Nephron progenitor cell (in vitro differentiated cells): ENCODE measurements around the gene IL20.
A peak's percentile ranks its signal among the peaks of the same experiment; 100 is the strongest.
"Not testable (repeated sequence)": the region's sequence is repeated elsewhere in the genome, so short reads cannot be mapped to it uniquely, and the experiment has no call there.

Source experiments
- DNase-seq: peaks from one replicate; pipeline ENCODE4 v3.0.0; 2021
- H3K27ac Mint-ChIP-seq: 2 replicates; pipeline ENCODE4 v1.8.0; 2021; ENCODE audit warnings: mild to moderate bottlenecking, moderate library complexity, mixed read lengths
- H3K27me3 Mint-ChIP-seq: 2 replicates; pipeline ENCODE4 v1.8.0; 2021; ENCODE audit warnings: mild to moderate bottlenecking, low read depth, mixed read lengths; ENCODE audit not compliant: poor library complexity
- H3K36me3 Mint-ChIP-seq: 2 replicates; pipeline ENCODE4 v1.8.0; 2021; ENCODE audit warnings: low read depth, mixed read lengths
- H3K4me1 Mint-ChIP-seq: 2 replicates; pipeline ENCODE4 v1.8.0; 2021; ENCODE audit warnings: mixed read lengths
- H3K4me3 Mint-ChIP-seq: 2 replicates; pipeline ENCODE4 v1.8.0; 2021; ENCODE audit warnings: mild to moderate bottlenecking, moderate library complexity, mixed read lengths
- H3K9me3 Mint-ChIP-seq: 2 replicates; pipeline ENCODE4 v1.8.0; 2021; ENCODE audit warnings: mild to moderate bottlenecking, moderate library complexity, mixed read lengths
- TF ChIP-seq, protein P1 (sequence below): fragments of 200-600 bp; sonication (generic); IDR thresholded peaks from 2 replicates; pipeline ENCODE4 v1.5.0; 2021; ENCODE audit warnings: antibody characterized with exemption

IL20 gene

DNA sequence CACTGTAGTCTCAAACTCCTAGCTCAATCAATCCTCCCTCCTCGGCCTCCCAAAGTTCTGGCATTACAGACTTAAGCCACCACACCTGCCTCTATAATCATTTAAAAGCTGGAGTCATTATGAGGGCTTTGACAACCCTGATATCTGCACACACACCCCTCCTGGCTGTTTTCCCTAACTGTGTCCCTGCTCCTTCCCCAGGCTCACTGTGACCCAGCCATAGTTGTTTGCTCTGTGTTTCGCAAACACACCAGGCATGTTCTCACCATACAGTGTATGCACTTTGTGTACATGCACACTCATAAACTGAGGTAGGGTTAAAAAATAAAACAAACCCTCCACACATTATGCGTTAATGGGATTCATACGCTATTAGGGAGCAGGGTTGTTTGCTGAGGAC lies 21.8 kb upstream of the IL20 start:
- Mint-ChIP-seq H3K36me3 (no peaks in the 10 kb centered on the region), H3K9me3 (peaks cover 6% of the 10 kb centered on the region), H3K4me3 (no peak overlapping the region), H3K27me3 (peaks cover 2% of the 10 kb centered on the region), H3K4me1 (no peaks in the 10 kb centered on the region), H3K27ac (no peak overlapping the region)
- no peak for DNase-seq
- TF ChIP-seq, protein P1, sequence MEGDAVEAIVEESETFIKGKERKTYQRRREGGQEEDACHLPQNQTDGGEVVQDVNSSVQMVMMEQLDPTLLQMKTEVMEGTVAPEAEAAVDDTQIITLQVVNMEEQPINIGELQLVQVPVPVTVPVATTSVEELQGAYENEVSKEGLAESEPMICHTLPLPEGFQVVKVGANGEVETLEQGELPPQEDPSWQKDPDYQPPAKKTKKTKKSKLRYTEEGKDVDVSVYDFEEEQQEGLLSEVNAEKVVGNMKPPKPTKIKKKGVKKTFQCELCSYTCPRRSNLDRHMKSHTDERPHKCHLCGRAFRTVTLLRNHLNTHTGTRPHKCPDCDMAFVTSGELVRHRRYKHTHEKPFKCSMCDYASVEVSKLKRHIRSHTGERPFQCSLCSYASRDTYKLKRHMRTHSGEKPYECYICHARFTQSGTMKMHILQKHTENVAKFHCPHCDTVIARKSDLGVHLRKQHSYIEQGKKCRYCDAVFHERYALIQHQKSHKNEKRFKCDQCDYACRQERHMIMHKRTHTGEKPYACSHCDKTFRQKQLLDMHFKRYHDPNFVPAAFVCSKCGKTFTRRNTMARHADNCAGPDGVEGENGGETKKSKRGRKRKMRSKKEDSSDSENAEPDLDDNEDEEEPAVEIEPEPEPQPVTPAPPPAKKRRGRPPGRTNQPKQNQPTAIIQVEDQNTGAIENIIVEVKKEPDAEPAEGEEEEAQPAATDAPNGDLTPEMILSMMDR = no peak

DNA sequence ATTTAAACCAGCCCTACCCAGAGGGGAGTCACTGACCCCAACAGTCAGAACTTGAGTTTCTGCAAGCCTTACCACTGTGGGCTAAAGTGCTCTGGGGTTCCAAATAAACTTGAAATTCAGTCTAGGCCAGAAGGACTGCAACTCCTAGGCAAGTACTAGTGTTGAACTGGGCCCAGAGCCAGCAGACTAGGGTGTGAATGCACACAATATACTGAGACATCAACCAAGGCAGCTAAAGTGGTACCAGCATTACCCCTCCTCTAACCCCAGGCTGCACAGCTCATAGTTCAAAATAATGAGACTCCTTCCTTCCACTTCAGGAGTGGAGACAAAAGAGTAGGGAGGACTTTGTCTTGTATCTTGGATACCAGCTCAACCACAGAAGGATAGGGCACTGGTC lies 18.9 kb upstream of the IL20 start:
- Mint-ChIP-seq H3K27me3 (peaks cover 13% of the 10 kb centered on the region), H3K4me1 (no peaks in the 10 kb centered on the region), H3K9me3 (peaks cover 33% of the 10 kb centered on the region), H3K4me3 (no peak overlapping the region), H3K27ac (no peak overlapping the region), H3K36me3 (no peaks in the 10 kb centered on the region)
- no peak for DNase-seq
- TF ChIP-seq, protein P1 = no peak

DNA sequence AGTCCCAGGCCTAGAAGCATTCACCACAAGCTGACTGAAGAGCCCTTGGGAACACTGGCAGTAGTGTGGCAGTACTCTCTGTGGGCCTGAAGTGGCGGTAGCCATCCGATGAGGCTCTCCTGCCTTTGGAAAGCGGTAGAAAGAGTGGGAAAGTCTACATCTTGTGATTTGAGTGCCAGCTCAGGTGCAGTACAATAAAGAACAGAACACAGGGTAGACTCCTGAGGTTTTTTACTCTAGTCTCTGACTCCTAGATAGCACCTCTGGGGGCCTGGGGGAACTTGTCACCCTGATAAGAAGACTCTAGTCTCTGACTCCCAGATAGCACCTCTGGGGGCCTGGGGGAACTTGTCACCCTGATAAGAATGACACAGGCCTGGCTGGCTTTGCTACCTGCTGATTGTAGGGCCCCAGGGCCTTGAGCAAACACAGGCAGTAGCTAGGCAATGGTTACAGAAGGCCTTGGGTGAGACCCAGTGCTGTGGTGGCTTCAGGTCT lies 18.0 kb upstream of the IL20 start:
- Mint-ChIP-seq H3K27ac (peak overlapping the region; percentile 9), H3K9me3 (peaks cover 42% of the 10 kb centered on the region), H3K27me3 (peaks cover 13% of the 10 kb centered on the region), H3K4me3 (no peak overlapping the region), H3K36me3 (no peaks in the 10 kb centered on the region), H3K4me1 (no peaks in the 10 kb centered on the region)
- DNase-seq = no peak
- TF ChIP-seq, protein P1 = no peak

DNA sequence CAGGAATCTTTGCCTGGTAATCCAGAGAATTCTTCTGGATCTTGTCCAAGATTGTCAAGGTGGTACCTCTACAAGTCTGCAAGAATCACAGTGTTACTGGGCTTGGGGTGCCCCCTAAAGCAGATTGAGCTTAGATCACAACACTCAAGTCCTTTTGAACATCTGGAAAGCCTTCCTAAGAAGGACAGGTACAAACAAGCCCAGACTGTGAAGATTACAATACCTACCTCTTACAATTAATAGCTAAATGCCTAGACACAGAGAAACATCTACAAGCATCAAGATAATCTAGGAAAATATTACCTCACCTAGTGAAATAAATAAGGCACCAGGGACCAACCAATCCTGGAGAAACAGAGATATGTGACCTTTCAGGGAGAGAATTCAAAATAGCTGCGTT lies 17.5 kb upstream of the IL20 start:
- H3K9me3 Mint-ChIP-seq = peaks cover 47% of the 10 kb centered on the region
- H3K4me1 Mint-ChIP-seq = no peaks in the 10 kb centered on the region
- TF ChIP-seq, protein P1 = no peak
- H3K4me3 Mint-ChIP-seq = no peak overlapping the region
- H3K27ac Mint-ChIP-seq = no peak overlapping the region
- H3K27me3 Mint-ChIP-seq = peaks cover 13% of the 10 kb centered on the region
- DNase-seq = no peak
- no peaks in the 10 kb centered on the region for H3K36me3 Mint-ChIP-seq

DNA sequence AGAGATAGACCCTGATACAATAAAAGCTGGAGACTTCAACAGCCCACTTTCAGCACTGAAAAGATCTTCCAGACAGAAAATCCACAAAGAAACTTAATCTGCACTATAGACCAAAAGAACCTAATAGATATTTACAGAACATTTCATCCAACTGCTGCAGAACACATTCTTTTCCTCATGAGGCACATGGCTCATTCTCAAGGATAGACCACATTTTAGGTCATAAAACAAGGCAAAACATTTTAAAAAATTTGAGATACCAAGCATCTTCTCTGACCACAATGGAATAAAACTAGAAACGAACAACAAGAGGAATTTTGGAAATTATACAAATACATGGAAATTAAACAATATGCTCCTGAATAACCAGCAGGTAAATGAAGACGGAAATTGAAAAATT lies 15.0 kb upstream of the IL20 start:
- TF ChIP-seq, protein P1 = no peak
- no peak overlapping the region for H3K4me3 Mint-ChIP-seq
- peaks cover 13% of the 10 kb centered on the region for H3K27me3 Mint-ChIP-seq
- no peak overlapping the region for H3K27ac Mint-ChIP-seq
- H3K9me3 Mint-ChIP-seq = peaks cover 57% of the 10 kb centered on the region
- no peaks in the 10 kb centered on the region for H3K36me3 Mint-ChIP-seq
- H3K4me1 Mint-ChIP-seq = no peaks in the 10 kb centered on the region
- no peak for DNase-seq

DNA sequence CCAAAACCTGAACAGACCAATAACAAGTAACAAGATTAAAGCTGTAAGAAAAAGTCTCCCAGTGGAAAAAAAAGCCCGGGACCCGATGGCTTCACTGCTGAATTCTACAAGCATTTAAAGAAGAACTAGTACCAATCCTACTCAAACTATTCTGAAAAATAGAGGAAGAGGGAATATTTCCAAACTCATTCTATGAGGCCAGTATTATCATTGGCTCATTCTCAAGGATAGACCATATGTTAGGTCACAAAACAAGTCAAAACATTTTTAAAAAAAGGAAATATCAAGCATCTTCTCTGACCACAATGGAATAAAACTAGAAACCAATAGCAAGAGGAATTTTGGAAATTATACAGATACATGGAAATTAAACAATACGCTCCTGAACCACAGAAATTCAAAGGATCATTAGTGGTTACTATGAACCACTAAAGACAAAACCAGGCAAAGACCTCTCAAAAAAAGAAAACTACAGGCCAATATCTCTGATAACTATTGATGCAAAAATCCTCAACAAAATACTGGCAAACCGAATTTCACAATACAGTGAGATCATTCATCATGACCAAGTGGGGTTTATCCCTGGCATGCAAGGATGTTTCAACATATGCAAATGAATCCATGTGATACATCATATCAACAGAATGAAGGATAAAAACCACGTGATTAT lies 13.9 kb upstream of the IL20 start:
- peaks cover 57% of the 10 kb centered on the region for H3K9me3 Mint-ChIP-seq
- no peak for DNase-seq
- no peak overlapping the region for H3K27ac Mint-ChIP-seq
- H3K4me1 Mint-ChIP-seq = no peaks in the 10 kb centered on the region
- H3K27me3 Mint-ChIP-seq = peaks cover 16% of the 10 kb centered on the region
- no peaks in the 10 kb centered on the region for H3K36me3 Mint-ChIP-seq
- H3K4me3 Mint-ChIP-seq = no peak overlapping the region
- TF ChIP-seq, protein P1 = no peak

DNA sequence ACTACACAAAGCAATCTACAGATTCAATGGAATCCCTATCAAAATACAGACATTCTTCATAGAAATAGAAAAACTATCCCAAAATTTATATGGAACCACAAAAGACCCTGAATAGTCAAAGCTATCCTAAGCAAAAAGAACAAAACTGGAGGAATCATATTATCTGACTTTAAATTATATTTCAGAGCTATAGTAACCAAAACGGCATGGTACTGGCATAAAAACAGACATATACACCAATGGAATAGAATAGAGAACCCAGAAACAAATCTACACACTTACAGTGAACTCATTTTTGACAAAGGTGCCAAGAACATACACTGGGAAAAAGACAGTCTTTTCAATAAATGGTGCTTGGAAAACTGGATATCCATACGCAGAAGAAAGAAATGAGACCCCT lies 12.8 kb upstream of the IL20 start:
- H3K27me3 Mint-ChIP-seq = peaks cover 20% of the 10 kb centered on the region
- H3K9me3 Mint-ChIP-seq = peaks cover 57% of the 10 kb centered on the region
- DNase-seq, H3K4me3 Mint-ChIP-seq, H3K36me3 Mint-ChIP-seq, H3K4me1 Mint-ChIP-seq, H3K27ac Mint-ChIP-seq: not testable (repeated sequence)

DNA sequence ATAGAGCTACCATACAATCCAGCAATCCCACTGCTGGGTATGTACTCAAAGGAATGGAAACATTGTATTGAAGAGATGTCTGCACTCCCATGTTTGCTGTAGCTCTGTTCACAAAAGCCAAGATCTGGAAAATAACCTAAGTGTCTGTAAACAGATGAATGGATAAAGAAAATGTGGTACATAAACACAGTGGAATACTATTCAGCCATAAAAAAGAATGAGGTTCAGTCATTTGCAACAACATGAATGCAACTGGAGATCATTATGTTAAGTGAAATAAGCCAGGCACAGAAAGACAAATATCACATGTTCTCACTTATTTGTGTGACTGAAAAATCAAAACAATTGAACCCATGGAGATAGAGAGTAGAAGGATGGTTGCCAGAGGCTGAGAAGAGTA lies 11.7 kb upstream of the IL20 start:
- Mint-ChIP-seq H3K27me3 (peaks cover 22% of the 10 kb centered on the region), H3K9me3 (peaks cover 50% of the 10 kb centered on the region)
- H3K27ac Mint-ChIP-seq, DNase-seq, H3K4me3 Mint-ChIP-seq, H3K4me1 Mint-ChIP-seq, H3K36me3 Mint-ChIP-seq: not testable (repeated sequence)
